GM18858 (cell line): Measurements from ENCODE around the gene WBP2NL.
"Not testable (repeated sequence)": the region's sequence is repeated elsewhere in the genome, so short reads cannot be mapped to it uniquely, and the experiment has no call there.

Experiments
- ATAC-seq: cut with Tn5 transposase; IDR thresholded peaks from one replicate; pipeline ENCODE4 v1.9.1; 2021; ENCODE audit not compliant: unreplicated experiment

Gene WBP2NL

DNA sequence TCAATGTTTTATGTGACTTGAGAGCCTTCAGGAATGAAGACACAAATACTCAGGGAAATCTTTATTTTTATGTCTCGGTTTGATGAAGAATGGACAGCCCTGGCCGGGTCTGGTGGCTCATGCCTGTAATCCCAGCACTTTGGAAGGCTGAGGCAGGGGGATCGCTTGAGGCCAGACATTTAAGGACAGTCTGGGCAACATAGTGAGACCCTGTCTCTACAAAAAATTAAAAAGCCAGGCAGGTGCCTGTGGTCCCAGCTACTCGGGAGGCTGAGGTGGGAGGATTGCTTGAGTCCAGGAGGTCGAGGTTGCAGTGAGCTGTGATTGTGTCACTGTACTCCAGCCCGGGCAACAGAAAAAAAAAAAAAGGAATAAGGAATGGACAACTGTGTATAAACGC lies 72.9 kb downstream of the WBP2NL start:
- not testable (repeated sequence) for ATAC-seq

DNA sequence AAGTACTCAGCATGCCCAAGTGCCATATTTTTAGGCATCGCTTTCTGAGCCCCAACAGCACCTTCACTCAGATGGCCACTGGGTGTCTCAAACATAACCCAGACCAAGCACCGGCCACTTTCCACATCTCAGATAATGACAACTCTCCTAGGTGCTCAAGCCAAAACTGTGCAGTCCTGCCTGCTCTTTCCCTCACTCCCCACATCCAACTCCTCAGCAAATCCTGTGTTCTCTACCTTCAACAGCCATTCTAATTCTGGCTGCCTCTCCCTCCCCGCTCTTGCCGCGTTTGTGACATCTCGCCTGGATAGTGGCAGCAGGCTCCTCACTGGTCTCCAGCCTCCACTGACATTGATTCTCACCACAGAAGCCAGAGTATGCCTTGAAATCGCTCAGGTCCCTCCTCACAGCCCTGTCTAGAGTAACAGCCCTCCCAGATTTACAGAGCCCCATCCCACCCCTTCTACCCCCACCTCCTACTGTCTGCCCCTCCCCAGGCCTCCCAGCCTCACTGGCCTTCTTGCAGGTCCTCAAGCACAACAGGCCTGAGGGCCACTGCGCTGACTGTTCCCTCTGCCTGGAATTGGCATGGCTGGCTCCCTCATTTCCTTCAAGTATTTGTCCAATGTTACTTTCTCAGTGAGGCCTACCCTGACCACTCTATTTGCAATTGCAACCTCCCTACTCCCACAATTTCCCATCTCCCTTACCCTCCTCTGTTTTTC lies 74.2 kb downstream of the WBP2NL start:
- no peak for ATAC-seq

DNA sequence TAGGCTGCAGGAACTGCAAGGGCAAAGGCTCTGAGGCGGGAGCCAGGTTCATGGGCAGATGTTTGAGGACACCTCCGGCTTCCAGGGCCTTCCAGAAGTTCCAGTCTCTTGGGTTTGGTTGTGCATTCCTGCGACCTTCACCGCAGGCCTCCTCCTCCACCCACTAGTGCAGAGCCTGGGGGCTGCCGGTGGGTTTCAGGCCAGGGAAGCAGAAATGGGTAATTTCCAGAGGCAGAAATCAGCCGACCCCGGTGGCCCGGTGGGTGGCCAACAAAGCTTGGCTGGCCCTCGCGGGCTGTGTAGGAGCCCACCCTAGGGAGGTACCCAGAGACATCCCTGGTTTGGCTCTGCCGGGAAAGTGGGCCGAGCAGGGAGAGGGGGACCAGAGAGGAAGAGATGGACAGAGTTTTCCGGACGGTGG lies 75.0 kb downstream of the WBP2NL start:
- no peak for ATAC-seq

DNA sequence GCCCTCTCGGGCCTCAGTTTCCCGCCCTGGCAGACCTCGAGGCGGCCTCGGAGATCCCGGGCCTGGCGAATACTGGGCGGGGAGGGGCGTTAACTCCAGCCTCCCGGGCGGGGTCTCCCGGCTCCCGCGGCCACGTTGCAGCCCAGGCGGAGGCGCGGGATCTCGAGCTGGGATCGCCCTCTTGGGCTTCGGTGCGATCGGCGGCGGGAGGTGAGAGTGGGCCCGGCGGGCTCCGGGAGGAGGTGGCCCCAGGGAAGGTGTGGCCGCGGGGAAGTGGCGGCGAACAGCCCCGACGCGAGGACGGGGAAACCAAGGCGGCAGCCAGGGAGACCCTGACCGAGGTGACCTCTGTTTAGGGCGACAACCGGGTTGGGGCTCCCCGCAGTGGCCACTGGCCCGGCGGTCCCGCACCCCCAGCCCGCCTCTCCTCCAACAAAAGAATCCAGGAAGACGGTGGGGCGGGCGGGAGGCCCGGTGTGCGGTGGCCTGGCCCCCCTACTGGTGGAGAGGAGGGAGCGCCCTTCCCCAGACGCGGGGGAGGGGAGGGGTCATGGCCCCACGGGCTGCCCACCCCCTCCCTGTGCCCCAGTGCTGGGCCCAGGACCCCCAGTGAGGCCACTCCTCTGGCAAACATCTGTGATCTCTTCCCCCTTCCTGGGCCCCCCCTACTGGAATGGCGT lies 75.7 kb downstream of the WBP2NL start, which contains the start of gene PHETA2:
Gene PHETA2, plus strand, starts transcription at position 117 of the 680 bp plus-strand sequence. CDS start 3,046 bp downstream, outside the sequence.
- ATAC-seq: no peak

DNA sequence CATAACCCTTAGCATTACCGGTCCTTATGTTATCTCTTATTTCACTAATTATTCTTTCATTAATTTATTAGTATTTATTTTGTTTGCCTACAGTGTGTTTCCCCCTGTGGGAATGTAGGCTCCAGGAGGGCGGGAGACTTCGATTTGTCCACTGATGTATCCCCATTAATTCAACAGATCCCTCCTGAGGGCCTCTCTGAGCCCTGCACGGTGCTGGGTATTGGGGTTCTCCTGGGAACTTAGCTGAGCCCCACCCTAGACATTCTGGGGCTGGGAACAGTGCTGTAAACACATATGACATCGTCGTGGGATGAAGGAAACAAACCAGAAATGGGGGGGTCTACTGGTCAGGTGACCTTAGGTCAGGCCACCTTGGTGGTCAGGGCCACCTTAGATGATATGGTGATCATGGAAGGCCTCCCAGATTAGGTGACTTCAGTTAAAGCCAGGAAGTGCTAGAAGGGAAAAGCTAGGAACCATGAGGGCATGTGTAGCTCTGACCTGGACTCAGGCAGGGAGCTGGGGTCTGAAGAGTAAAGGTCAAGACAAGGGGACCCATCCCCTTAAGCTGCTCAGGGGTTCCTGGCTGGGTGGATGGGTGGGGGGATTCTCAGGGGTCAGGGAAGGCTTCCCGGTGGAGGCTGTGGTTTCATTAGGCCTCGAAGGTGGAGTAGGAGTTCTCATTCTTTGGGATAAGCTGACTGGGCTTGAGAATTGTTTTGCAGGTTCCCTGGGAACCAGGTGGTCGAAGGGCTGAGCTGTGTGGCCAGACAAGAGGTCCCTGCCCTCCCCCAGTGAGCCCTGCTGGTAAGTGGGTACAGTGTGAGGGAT lies 76.5 kb downstream of the WBP2NL start:
- ATAC-seq: no peak

DNA sequence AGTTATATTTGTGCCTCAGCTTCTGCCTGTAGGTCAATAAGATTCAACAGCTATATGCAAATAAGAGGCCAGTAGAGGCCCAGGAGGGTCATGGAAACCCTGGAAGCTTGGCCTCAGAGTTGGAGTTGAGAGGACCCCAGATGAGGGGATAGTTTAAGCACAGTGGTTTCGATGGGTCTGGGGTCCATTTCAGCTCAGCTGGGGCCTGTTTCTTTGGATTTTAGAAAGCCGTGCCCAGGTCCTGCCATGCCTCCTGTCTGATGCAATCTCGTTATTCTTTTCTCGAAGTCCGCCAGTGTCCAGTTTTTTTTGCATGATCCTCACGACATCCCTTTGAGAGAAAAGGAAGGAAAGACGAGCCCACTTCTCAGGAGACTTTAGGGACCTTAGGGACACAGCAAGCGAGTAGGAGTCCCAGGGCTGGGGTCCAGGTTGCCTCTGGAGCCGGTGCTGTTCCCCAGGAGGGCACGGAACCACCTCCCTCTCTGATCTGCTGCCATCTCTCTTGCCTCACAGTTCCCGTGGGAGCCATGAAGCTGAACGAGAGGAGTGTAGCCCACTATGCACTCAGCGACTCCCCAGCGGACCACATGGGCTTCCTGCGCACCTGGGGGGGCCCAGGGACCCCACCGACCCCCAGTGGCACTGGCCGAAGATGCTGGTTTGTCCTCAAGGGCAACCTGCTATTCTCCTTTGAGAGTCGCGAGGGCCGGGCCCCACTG lies 78.3 kb downstream of the WBP2NL start:
- ATAC-seq: no peak

DNA sequence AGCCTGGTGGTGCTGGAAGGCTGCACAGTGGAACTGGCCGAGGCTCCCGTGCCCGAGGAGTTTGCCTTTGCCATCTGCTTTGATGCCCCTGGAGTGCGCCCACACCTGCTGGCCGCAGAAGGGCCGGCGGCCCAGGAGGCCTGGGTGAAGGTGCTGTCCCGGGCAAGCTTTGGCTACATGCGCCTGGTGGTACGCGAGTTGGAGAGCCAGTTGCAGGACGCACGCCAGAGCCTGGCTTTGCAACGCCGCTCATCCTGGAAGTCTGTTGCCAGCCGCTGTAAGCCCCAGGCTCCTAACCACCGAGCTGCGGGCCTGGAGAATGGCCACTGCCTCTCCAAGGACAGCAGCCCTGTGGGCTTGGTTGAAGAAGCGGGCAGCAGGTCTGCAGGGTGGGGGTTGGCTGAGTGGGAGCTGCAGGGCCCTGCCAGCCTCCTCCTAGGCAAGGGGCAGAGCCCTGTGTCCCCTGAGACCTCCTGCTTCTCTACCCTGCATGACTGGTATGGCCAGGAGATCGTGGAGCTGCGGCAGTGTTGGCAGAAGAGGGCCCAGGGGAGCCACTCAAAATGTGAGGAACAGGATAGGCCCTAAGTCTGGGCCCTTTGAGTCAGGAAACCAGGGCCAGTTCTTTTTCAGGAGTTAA lies 79.0 kb downstream of the WBP2NL start:
- no peak for ATAC-seq
